ENCODE data around the gene FHOD1.
A peak's percentile ranks its signal among the peaks of the same experiment; 100 is the strongest.

Gene FHOD1

GRCh38 chr16:67247192-67248072, at the start of gene FHOD1:
Gene FHOD1 (minus strand): TSS chr16:67247481. CDS start chr16:67247410, 71 bp downstream.
- peak; percentile 93 to 95 for DNase-seq

GRCh38 chr16:67296420-67296819, 49.1 kb upstream of the FHOD1 start:
- DNase-seq, result no peak

GRCh38 chr16:67294938-67295361, 47.7 kb upstream of the FHOD1 start:
- no peak for DNase-seq

- DNase-seq, result no peak
These were observed 47.0 kb upstream of the FHOD1 start for GRCh38 chr16:67294171-67294757.

GRCh38 chr16:67291461-67291860, 44.2 kb upstream of the FHOD1 start:
- no peak for DNase-seq

- DNase-seq, result no peak
These were observed 40.7 kb upstream of the FHOD1 start for GRCh38 chr16:67287960-67288359.

GRCh38 chr16:67286441-67287235, 39.4 kb upstream of the FHOD1 start:
- DNase-seq, result no peak

- DNase-seq, result no peak
These were observed 37.7 kb upstream of the FHOD1 start for GRCh38 chr16:67284699-67285646.

GRCh38 chr16:67283826-67284555, 36.7 kb upstream of the FHOD1 start:
- DNase-seq, result no peak

- no peak for DNase-seq
These were observed 36.0 kb upstream of the FHOD1 start for GRCh38 chr16:67283039-67283825.

- DNase-seq, result no peak
These were observed 35.1 kb upstream of the FHOD1 start for GRCh38 chr16:67282447-67282805.

GRCh38 chr16:67281536-67282446, 34.5 kb upstream of the FHOD1 start:
- no peak for DNase-seq

- no peak for DNase-seq
These were observed 33.1 kb upstream of the FHOD1 start for GRCh38 chr16:67280090-67281015.

GRCh38 chr16:67279296-67280089, 32.2 kb upstream of the FHOD1 start, which contains the start of gene PLEKHG4:
Gene PLEKHG4 (plus strand): TSS chr16:67279532. CDS start chr16:67280045, 513 bp downstream.
- peak; percentile 76 to 80 for DNase-seq

- peak; percentile 44 to 52 for DNase-seq
These were observed 31.6 kb upstream of the FHOD1 start for GRCh38 chr16:67278773-67279295.

- no peak for DNase-seq
These were observed 30.9 kb upstream of the FHOD1 start for GRCh38 chr16:67277999-67278772.
